GM19193 (cell line): ENCODE data around the gene CFAP91.

ENCODE experiments used
- POLR2A ChIP-seq: IDR thresholded peaks from 4 replicates; pipeline ENCODE4 v1.6.1; 2011; ENCODE audit not compliant: insufficient read depth, insufficient read length; ENCODE audit errors: extremely low read depth

The CFAP91 gene

DNA sequence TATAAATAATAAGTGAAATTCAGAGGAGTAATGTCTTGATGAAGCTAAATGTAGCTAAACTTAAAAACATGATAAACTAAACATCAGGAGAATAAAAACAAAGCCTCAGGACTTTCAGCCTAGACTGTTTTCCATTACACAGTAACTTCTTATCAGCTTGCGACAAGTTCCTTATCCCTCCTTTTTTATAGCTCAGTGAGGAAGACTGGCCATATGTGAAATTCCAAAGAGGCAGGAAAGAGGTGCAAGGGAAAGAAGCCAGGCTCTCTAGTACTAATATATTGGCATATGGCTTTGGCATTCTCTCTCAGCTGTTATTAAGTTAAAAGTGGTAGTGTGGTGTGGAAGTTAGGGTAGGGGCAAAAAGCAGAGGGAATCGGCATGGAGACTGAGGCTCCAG lies 30.0 kb upstream of the CFAP91 start:
- TF ChIP-seq POLR2A: no peak

DNA sequence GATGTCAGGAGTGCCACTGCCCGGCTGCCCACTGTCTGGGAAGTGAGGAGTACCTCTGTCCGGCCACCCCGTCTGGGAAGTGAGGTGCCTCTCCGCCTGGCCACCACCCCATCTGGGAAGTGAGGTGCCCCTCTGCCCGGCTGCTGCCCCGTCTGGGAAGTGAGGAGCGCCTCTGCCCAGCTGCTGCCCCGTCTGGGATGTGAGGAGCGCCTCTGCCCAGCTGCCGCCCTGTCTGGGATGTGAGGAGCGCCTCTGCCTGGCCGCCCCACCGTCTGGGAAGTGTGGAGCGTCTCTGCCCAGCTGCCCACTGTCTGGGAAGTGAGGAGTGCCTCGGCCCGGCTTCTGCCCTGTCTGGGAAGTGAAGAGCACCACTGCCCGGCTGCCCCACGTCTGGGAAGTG lies 28.9 kb upstream of the CFAP91 start:
- TF ChIP-seq POLR2A: no peak

DNA sequence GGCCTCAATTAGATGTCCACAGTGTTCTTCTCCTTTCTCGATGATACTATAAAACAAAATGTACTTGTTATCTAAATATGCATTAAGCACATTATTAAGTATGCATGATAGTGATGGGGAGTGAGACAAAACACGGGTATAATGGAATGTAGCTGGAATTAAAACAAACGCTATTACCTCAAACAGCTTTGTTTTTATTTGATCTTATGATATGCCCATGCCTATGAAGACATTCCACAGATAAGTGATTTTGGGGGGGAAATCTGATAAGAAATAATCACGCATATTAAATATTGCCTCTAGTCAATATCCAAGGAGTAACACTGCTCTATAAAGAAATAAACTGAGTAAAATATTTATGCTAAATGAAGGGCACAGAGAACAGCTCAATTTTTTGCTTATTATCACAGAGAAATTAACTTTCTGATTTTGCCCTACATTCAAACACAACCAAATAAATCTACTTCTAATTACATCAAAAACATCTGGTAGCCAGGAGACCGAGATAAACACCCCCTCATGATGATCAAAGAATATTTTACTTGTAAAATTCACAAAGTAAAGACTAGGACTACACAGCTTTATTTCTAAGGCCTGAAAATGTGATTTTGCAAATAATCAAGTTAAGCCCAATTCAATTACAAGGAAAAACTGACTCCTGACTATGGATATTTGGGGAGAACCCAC lies 27.5 kb upstream of the CFAP91 start:
- no peak for TF ChIP-seq POLR2A

DNA sequence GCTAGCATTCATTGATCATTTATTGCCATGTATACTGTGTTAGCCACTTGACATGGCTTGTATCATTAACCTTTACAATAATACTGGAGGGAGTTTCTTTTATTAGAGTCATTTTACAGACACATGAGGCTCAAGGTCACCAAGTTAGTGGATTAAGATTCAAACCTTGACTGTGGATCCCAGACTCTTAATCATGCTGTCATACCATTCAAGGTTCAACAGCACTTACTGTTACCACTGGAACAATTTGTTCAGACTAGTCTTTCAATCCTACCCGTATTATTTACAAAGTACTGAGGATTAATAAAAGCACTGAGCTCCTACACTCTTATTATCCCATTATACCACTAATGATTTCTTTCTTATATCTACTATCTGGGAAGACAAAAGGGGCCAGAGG lies 26.8 kb upstream of the CFAP91 start:
- TF ChIP-seq POLR2A: no peak

DNA sequence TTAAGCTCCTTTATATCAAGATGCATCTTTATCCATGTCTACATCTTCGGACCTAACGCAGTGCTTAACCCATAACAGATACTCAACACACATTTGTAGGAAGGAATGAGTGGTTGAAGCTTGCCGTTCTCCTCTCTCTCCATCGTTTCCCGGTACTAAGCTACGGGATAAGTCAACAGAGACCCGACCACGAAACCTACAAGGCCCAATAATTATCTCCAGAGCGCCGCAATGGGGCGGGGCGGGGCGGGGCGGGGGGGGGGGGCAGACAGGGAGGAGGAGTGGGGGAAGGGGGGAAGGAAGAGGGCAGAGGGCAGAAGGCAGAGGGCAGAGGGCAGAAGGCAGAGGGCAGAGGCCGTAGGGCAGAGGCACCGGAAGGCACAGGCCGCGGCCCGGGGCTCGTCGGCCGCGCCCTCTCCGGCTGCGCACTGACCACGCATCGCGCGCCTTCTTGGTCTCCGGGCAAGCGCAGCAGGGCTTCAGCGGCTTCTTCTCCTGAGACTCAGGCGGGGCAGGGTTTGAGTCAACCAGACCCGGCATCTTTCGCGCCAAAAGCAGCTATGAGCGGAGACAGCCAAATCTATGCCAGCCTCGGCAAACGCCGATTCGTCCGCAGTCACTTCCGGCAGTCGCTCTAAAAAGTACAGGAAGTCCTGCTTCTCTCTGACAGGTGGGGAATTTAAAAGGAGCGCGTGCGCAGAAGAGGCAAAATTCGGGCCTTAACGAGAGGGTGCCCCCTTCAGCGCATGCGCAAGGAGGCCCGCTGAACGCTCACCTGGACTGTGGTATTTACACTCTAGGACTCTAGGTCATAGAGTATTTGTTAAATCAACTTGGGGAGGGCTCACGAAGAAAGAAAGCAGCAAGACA lies 25.8 kb upstream of the CFAP91 start, which contains the start of gene COX17:
COX17 (minus strand) TSS at position 636 of the 870 bp plus-strand sequence; CDS start at position 540, 96 bp downstream.
- peak; percentile 83 for TF ChIP-seq POLR2A

DNA sequence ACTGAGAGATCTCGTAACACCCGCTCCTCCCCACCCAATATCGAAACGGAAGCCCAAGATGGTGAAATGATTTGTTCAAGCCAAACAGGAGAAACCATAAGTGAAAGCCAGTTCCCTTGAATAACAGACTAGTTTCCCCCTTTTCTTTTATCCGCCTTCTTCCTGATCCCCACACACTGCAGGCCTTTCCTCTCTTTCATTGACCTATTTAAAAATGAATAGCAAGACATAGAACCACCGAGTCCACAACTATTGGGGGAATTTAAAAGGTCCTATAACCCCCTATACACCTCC lies 25.2 kb upstream of the CFAP91 start:
- no peak for TF ChIP-seq POLR2A

DNA sequence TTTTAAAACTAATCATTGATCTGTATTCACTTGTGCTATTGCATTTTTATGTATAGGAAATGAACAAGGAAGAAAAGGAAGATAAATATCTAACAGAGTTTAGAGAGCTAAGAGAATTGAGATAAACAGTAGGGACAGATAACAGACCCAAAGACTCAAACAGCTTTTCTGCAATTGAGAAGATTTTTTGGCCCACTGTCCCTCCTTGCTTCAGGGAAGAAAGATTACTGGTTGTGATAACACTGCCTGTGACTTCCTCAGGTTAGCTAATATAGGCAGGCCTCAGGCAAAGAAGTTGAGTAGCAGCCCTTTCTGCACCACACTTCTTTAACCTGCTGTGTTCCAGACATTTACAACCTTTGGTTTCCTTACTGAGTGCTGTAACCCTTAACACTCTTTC lies 22.9 kb upstream of the CFAP91 start:
- TF ChIP-seq POLR2A: no peak

DNA sequence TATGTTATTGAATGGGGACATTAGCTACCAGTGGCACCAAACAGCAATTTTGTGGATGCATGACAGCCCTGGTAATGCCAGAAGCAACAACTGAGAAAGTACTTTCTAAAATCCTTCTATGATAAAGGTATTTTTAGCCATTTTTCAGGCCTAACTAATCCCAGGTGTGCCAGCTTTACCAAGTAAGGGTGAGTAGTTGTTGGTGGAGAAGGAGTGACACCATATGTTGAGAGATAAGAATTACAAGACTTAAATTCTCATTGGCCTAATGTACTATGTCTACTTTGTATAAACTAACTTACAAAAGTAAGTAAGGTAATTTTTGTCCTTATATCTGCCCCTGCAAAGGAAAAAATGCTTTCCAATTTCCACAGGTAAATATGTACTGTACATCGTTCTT lies 21.5 kb upstream of the CFAP91 start:
- TF ChIP-seq POLR2A: no peak

DNA sequence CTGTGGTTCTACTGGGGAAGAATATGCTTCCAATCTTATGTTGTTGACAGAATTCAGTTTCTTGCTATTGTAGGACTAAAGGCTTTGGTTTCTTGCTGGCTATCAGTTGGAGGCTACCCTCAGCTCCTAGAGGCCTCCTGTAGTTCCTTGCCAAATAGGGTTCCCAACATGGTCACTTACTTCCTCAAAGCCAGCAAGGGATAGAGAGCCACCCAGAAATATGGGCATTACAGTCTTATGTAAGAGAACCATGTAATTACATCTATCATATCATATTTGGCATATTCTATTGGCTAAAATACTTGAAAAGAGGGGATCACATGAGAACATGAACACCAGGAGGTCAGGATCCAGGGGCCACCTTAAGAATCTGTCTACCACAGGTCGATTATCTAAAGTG lies 19.4 kb upstream of the CFAP91 start:
- no peak for TF ChIP-seq POLR2A

DNA sequence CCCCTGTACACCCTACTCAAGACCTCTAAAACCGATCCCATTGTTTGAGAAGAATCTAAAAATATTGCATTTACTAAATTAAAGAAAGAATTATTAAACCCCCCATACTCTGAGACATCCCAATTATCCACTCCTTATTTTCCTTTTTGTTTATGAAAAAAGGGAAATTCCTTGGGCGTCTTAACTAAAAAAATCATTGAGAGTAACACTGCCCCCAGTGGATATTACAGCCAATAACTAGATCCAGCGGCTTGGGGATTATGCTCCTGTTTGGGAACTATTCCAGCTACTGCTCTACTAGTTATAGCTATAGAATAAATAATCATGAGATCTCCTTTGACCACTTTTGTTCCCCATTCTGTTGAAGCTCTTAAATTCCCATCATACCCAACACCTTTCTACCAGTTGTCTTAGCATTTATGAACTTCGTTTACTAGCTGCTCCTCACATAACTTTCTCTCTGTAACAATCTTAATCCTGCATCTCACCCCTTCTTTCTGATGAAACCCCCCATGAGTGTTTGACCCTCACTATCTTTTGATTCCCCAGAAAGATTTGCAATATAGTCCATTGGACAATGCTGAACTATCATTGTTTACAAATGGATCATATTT lies 12.7 kb upstream of the CFAP91 start:
- no peak for TF ChIP-seq POLR2A

DNA sequence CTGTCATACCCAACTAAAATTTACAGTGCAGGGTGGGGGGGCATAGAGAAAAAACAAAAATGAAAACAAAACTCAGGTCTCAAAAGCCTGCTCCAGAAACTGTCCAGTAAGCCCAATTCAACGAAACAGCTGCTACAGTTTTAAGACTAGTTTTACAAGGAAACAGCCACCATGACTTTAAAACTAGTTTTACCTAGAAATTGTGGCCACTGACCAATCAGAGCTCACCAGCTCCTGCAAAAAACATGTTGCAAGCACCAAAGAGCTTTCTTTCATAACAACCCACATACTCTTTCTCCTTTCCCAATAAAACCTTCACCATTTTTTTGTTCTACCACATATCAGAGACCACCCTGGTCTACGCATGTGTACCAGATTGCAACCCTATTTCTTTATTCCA lies 7.3 kb upstream of the CFAP91 start:
- no peak for TF ChIP-seq POLR2A

DNA sequence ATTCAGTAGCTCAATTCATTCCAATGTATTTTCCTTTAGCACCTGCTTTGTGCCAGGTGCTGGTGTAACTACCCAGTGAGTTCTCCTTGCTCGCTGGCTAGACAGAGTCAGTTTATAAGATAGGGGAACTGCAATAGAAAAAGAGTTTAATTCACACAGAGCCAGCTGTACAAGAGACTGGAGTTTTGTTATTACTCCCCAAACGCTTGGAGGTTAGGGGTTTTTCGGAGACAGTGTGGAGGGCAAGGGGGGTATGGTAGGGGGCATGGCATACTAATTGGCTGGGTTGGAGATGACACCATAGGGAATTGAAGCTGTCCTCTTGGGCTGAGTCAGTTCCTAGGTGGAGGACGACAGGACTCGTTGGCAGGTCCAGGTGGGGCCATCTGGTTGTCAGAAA lies 5.4 kb upstream of the CFAP91 start:
- no peak for TF ChIP-seq POLR2A

DNA sequence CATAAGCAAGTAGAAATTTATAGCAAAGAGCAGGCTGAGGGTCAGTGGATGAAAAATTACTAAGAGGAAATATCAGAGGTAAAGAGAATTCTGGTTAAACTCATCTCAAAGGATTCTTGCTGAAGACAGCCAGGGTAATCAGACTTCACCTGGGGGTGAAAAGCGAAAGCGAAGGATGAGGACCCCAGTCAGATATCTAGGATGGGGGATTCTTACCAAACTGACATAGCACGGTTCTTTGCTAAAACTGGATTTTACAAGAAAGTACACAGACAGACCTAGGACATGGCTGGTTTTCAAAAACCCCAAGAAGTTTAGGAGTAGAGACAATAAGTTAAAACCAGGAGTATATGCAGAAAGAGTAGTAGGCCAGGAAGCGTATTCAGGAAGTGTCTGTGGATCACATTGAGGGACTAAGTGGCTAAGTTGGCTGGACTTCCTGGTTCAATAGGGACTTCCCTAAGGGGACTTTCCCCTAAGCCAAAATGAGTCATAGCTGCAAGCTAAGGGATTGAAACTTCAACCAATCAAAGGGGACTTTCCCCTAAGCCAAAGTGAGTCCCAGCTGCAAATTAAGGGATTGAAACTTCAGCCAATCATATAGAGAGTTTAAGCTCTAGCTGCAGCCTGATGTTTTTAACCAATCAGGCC lies 2.4 kb upstream of the CFAP91 start:
- TF ChIP-seq POLR2A: no peak

DNA sequence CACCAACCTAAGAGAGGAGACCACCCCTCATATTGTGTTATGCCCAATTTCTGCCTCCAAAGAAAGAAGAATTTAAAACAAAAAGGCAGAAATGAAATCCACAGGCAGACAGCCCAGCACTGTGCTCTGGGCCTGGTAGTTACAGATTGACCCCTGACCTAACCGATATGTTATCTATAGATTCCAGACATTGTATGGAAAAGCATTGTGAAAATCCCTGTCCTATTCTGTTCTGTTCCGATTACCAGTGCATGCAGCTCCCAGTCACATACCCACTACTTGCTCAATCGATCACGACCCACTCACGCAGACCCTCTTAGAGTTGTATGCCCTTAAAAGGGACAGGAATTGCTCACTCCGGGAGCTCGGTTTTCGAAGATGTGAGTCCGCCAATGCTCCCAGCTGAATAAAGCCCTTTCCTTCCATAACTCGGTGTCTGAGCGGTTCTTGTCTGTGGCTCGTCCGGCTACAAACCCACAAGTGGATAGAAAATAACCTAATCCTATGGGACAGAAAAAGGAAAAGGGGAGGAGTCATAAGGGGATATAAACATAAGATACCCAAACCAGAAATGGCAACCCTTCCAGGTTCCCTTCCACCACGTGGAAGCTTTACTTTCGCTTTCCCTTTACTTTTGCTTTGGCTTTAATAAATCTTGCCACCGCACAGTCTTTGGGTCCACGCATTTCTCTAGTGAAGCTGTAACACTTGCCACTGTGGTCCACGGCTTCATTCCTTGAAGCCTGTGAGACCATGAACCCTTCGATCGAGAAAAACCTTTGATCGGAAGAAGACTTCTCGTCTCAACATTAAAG lies 1.7 kb upstream of the CFAP91 start:
- no peak for TF ChIP-seq POLR2A
